Neuronal stem cell (in vitro differentiated cells): Measurements from ENCODE around the gene DGKG.
A peak's percentile ranks its signal among the peaks of the same experiment; 100 is the strongest.

Experiments used
- DNase-seq: peaks from one replicate; pipeline ENCODE4 v3.0.0-alpha.2; 2013; ENCODE audit warnings: low spot score
- H2AFZ ChIP-seq: one replicate; pipeline ENCODE4 v1.6.1; 2013; ENCODE audit warnings: mild to moderate bottlenecking, low read length, inconsistent platforms
- H2AK5ac ChIP-seq: 2 replicates; pipeline ENCODE4 v1.6.1; 2013; ENCODE audit warnings: low read depth, mild to moderate bottlenecking, inconsistent platforms, low read length, moderate library complexity, mixed read lengths
- H2BK120ac ChIP-seq: 2 replicates; pipeline ENCODE4 v1.6.1; 2013; ENCODE audit warnings: low read depth, mild to moderate bottlenecking, inconsistent platforms, low read length, moderate library complexity, mixed read lengths
- H2BK12ac ChIP-seq: one replicate; pipeline ENCODE4 v1.6.1; 2013; ENCODE audit warnings: low read length, inconsistent platforms
- H2BK15ac ChIP-seq: 2 replicates; pipeline ENCODE4 v1.6.1; 2013; ENCODE audit warnings: mild to moderate bottlenecking, low read length, inconsistent platforms, mixed read lengths
- H2BK5ac ChIP-seq: one replicate; pipeline ENCODE4 v1.6.1; 2013; ENCODE audit warnings: inconsistent platforms, mild to moderate bottlenecking, low read length, moderate library complexity
- H3K14ac ChIP-seq: one replicate; pipeline ENCODE4 v1.6.1; 2013; ENCODE audit warnings: low read length, inconsistent platforms
- H3K18ac ChIP-seq: 2 replicates; pipeline ENCODE4 v1.6.1; 2013; ENCODE audit warnings: low read length, inconsistent platforms
- H3K23ac ChIP-seq: 2 replicates; pipeline ENCODE4 v1.6.1; 2013; ENCODE audit warnings: low read depth, mild to moderate bottlenecking, mixed read lengths, low read length, inconsistent platforms; ENCODE audit not compliant: poor library complexity
- H3K27ac ChIP-seq: replicated peaks from 3 replicates; pipeline ENCODE4 v1.5.1; 2013; ENCODE audit warnings: low read length, inconsistent platforms
- H3K27me3 ChIP-seq, 3 experiments: 2 replicates each; pipeline ENCODE4 v1.6.1; 2013; ENCODE audit warnings: low read length in 3 of 3, mild to moderate bottlenecking in 2 of 3, inconsistent platforms in 1 of 3, low read depth in 1 of 3, mixed read lengths in 1 of 3, moderate library complexity in 1 of 3; ENCODE audit not compliant: control insufficient read depth in 3 of 3, insufficient read depth in 3 of 3
- H3K36me3 ChIP-seq, 2 donors: replicated peaks in 1 of 2; 2 replicates each; pipeline ENCODE4 v1.6.1; 2013; ENCODE audit warnings: low read length in 2 of 2; ENCODE audit not compliant: control insufficient read depth in 2 of 2, insufficient read depth in 2 of 2
- H3K4ac ChIP-seq: 2 replicates; pipeline ENCODE4 v1.6.1; 2013; ENCODE audit warnings: inconsistent platforms, mild to moderate bottlenecking, low read length, moderate library complexity
- H3K4me1 ChIP-seq, 2 donors: 1 replicate in 1 of 2; 2 replicates in 1 of 2; pipeline ENCODE4 v1.6.1; 2013; ENCODE audit warnings: low read length in 2 of 2, low read depth in 1 of 2; ENCODE audit not compliant: control insufficient read depth in 2 of 2, insufficient read depth in 1 of 2
- H3K4me2 ChIP-seq: one replicate; pipeline ENCODE4 v1.6.1; 2013; ENCODE audit warnings: mild to moderate bottlenecking, low read length, inconsistent platforms; ENCODE audit not compliant: insufficient read depth, poor library complexity, severe bottlenecking
- H3K4me3 ChIP-seq, 2 donors: 2 replicates each; pipeline ENCODE4 v1.5.1; 2013; ENCODE audit warnings: low read length in 2 of 2, mild to moderate bottlenecking in 2 of 2, inconsistent platforms in 1 of 2, moderate library complexity in 1 of 2
- H3K79me1 ChIP-seq: one replicate; pipeline ENCODE4 v1.6.1; 2013; ENCODE audit warnings: low read depth, mild to moderate bottlenecking, inconsistent platforms, low read length, moderate library complexity
- H3K9ac ChIP-seq: one replicate; pipeline ENCODE4 v1.6.1; 2013; ENCODE audit warnings: mild to moderate bottlenecking, low read depth, low read length, inconsistent platforms; ENCODE audit not compliant: poor library complexity
- H3K9me3 ChIP-seq, 2 donors: replicated peaks in 1 of 2; 2 replicates each; pipeline versions ENCODE3 to v1.6.1; 2013; ENCODE audit warnings: low read length in 2 of 2, mild to moderate bottlenecking in 2 of 2, inconsistent platforms in 1 of 2, low read depth in 1 of 2, mixed read lengths in 1 of 2, moderate library complexity in 1 of 2; ENCODE audit not compliant: control insufficient read depth in 2 of 2, insufficient read depth in 1 of 2
- H4K8ac ChIP-seq: one replicate; pipeline ENCODE4 v1.6.1; 2013; ENCODE audit warnings: low read depth, mild to moderate bottlenecking, inconsistent platforms, low read length, moderate library complexity
- H4K91ac ChIP-seq: one replicate; pipeline ENCODE4 v1.6.1; 2013; ENCODE audit warnings: low read length, low read depth, mild to moderate bottlenecking, inconsistent platforms; ENCODE audit not compliant: poor library complexity
- WGBS, 2 donors: extraction: QIAGEN DNeasy Blood & Tissue Kit; methylation state at CpG; one replicate each; pipeline ENCODE4 v1.1.7; 2013; ENCODE audit warnings: missing lambda C conversion rate in 2 of 2, mixed read lengths in 1 of 2; ENCODE audit not compliant: insufficient read length in 2 of 2, insufficient replicate concordance in 1 of 2; ENCODE audit errors: extremely low coverage in 2 of 2; 5-methylcytosine and 5-hydroxymethylcytosine counted together

Gene DGKG

DNA sequence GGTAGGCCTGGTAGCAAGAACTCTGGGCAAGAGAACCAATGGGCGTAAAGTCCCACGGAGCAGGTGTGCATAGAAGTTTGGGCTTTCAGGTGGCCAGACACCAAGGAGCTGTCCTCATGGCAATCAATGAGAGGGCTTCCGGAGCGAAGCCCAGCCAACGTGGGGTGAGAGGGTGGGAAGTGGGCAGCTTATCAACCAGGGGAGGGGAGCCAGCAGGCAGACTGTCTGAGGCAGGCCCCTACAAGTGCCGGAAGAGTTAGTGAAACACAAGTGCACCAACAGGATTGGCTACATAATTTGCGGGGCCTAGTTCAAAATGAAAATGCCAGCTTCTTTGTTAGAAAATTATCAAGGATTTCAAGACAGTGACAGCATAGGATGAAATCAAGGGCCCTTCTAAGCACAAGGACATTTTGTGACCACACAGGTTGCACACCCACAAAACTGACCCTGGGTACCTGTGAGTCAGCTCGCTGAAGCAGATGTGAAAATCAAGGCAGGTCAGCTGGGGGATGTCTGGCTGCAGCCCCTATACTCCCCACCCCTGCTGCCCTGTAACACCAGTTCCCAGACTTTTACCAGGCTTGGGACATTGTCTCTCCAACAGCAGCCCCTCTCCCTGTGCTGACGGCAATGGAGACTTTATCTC, 151.1 kb downstream of the DGKG start:
- Histone ChIP-seq H3K14ac (peak overlapping the region; percentile 26), H3K9ac (peak overlapping the region; percentile 18), H3K36me3 (no peaks in the 10 kb centered on the region), H2AFZ (peak overlapping the region; percentile 94), H2BK15ac (peak overlapping the region; percentile 87), H3K4ac (no peak overlapping the region), H3K27ac (peak overlapping the region; percentile 82), H3K4me1 (peaks cover 15 to 16% of the 10 kb centered on the region in 2 donors), H3K27me3 (no peaks in the 10 kb centered on the region), H4K91ac (peak overlapping the region; percentile 76), H3K79me1 (no peaks in the 10 kb centered on the region), H3K4me2 (no peak overlapping the region), H4K8ac (peak overlapping the region; percentile 93), H2BK120ac (peak overlapping the region; percentile 83), H3K9me3 (no peaks in the 10 kb centered on the region), H3K18ac (peak overlapping the region; percentile 91), H2BK5ac (peak overlapping the region; percentile 84), H3K23ac (no peak overlapping the region), H2AK5ac (peak overlapping the region; percentile 81), H2BK12ac (peak overlapping the region; percentile 75), H3K4me3 (peak overlapping the region in 1 of 2 donors; percentile 34)
- no CpG with 5 or more reads among the region's 9 CpGs for WGBS, 2 donors
- DNase-seq: no peak

DNA sequence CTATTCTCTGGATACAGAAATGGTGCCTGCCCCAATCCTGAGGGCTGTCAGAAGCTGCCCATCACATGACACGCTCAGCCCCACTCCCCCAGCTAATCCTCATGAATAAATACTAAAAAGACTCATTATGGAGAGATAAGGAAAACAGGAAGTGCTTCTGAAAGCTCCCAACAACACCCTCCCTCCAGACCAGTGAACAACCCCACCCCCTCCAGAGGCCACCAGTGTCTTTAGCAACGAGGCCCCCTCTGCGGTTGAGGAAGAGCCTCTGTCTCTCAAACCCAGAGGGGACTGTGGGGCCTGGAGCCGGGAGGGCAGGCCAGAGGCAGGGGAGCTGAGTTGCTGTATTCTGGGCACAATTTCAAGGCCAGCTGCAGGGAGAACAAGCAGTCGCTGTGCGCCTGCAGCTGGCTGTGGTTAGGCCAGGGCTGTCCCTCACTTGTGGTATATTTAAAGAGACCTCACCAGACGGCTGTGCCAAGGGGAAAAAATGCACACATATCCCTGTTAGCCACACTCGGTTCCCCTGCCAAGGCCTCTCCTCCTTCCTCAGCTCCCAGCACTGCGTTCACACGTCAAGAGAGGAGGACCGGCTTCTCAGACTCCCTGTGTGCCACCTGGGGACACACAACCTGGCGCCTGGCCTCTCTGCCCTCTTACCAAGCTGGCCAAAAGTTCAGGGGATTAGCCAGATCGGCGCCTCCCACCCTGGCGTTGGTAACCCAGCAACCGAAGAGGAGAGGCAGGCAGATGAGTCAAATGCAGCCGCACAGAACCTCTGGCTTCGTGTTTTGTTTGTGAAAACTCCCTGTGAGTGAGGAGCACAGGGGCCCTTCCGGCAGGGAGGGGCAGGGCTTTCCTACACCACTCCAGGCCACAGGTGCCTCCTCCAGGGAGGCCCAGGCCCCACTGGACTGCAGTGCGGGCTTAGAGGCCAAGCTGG, 152.0 kb downstream of the DGKG start:
- H3K4me3 ChIP-seq: peak overlapping the region in 1 of 2 donors; percentile 34
- no CpG with 5 or more reads among the region's 20 CpGs for WGBS, 2 donors
- H2BK12ac ChIP-seq: peak overlapping the region; percentile 75
- H2AFZ ChIP-seq: peak overlapping the region; percentile 94
- H2AK5ac ChIP-seq: peak overlapping the region; percentile 81
- H4K91ac ChIP-seq: peak overlapping the region; percentile 76
- H4K8ac ChIP-seq: peak overlapping the region; percentile 93
- no peaks in the 10 kb centered on the region for H3K79me1 ChIP-seq
- H3K9ac ChIP-seq: peak overlapping the region; percentile 18
- peak overlapping the region; percentile 26 for H3K14ac ChIP-seq
- no peaks in the 10 kb centered on the region for H3K27me3 ChIP-seq
- peak overlapping the region; percentile 83 for H2BK120ac ChIP-seq
- no peak overlapping the region for H3K4ac ChIP-seq
- peak overlapping the region; percentile 87 for H2BK15ac ChIP-seq
- H3K9me3 ChIP-seq: no peaks in the 10 kb centered on the region
- peak overlapping the region; percentile 82 for H3K27ac ChIP-seq
- peak overlapping the region; percentile 84 for H2BK5ac ChIP-seq
- H3K18ac ChIP-seq: peak overlapping the region; percentile 91
- DNase-seq: peak; percentile 61
- no peak overlapping the region for H3K4me2 ChIP-seq
- no peaks in the 10 kb centered on the region for H3K36me3 ChIP-seq
- peaks cover 15 to 16% of the 10 kb centered on the region in 2 donors for H3K4me1 ChIP-seq
- peak overlapping the region; percentile 12 for H3K23ac ChIP-seq

DNA sequence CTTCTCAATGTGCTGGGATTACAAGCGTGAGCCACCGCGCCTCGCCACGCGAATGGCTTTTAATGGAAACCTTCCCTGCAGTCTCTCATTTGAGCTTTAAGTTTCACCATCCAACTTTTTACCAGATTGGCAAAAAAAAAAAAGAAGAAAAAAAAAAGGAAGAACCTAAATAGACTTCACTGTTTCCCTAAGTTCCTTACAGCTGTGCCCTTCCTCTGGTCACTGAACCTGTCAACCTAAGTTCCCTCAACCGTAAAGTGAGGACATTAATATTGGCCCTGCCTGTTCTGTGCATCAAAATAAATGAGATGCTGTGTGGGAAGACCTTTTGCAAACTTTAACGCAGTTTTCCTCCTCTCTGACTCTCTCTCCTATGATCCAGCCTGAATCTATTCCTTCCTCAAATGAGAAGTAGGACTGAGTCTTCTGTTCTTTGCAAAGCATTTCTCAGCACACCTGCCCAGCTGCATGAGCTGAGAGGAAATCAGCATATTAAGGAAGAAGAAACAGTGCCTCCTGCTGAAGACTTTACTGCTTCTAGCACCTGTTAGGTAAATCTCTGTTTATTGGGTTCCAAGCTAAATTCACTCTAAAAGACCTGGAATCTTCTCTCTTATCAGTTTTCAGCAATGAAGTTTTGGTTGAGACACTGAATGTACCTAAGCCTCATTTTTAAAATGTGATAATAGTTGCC, 153.6 kb downstream of the DGKG start:
- no CpG with 5 or more reads among the region's 8 CpGs for WGBS, 2 donors
- Histone ChIP-seq H2BK12ac (no peak overlapping the region), H3K14ac (no peak overlapping the region)

More for the DNA sequence above, 153.6 kb downstream of the DGKG start:
- H3K4me2 ChIP-seq: no peak overlapping the region
- no peak overlapping the region for H2AFZ ChIP-seq
- H3K79me1 ChIP-seq: no peaks in the 10 kb centered on the region
- H3K4me1 ChIP-seq: peaks cover 15 to 16% of the 10 kb centered on the region in 2 donors
- no peak overlapping the region for H3K18ac ChIP-seq
- no peak overlapping the region for H3K4me3 ChIP-seq
- no peaks in the 10 kb centered on the region for H3K27me3 ChIP-seq
- H3K27ac ChIP-seq: no peak overlapping the region
- H2BK15ac ChIP-seq: no peak overlapping the region
- no peak overlapping the region for H2BK120ac ChIP-seq
- no peak overlapping the region for H4K8ac ChIP-seq
- no peak overlapping the region for H3K4ac ChIP-seq
- no peak overlapping the region for H4K91ac ChIP-seq
- H2AK5ac ChIP-seq: no peak overlapping the region
- H3K36me3 ChIP-seq: no peaks in the 10 kb centered on the region
- no peak overlapping the region for H3K23ac ChIP-seq
- no peak for DNase-seq
- no peaks in the 10 kb centered on the region for H3K9me3 ChIP-seq
- no peak overlapping the region for H2BK5ac ChIP-seq
- no peak overlapping the region for H3K9ac ChIP-seq
